Activated T-cell treated with anti-CD3 and anti-CD28 coated beads, Interleukin-2, amount 50 U/mL, for 72 hours (primary cell): Measurements from ENCODE around the gene SLC1A1. TPM values are rescaled to one million over a fixed set of nuclear protein-coding genes. Genes with fewer than 3 reads are reported as not detected.

Experiments used
- ATAC-seq, 2 donors: fragments of 150-1000 bp; cut with Tn5 transposase; replicated peaks in 1 of 2; 2 replicates each; pipeline ENCODE4 v1.10.0; 2021; ENCODE audit warnings: moderate library complexity in 2 of 2, mild to moderate bottlenecking in 1 of 2
- DNase-seq, 2 donors: peaks; one replicate each; pipeline ENCODE4 v3.0.0; 2021 to 2022; ENCODE audit warnings: mixed read lengths in 1 of 2
- H3K27ac Mint-ChIP-seq: one replicate; pipeline ENCODE4 v1.8.0; 2022; ENCODE audit warnings: mild to moderate bottlenecking, moderate library complexity, mixed read lengths
- H3K27me3 Mint-ChIP-seq: one replicate; pipeline ENCODE4 v1.8.0; 2022; ENCODE audit warnings: low read depth, mixed read lengths
- H3K36me3 Mint-ChIP-seq, 2 donors: one replicate each; pipeline ENCODE4 v1.8.0; 2022; ENCODE audit warnings: mixed read lengths in 2 of 2, mild to moderate bottlenecking in 1 of 2; ENCODE audit not compliant: insufficient read depth in 2 of 2
- H3K4me1 Mint-ChIP-seq: one replicate; pipeline ENCODE4 v1.8.0; 2022; ENCODE audit warnings: low read depth, mixed read lengths
- H3K4me3 Mint-ChIP-seq, 2 donors: one replicate each; pipeline ENCODE4 v1.8.0; 2022; ENCODE audit warnings: mild to moderate bottlenecking in 2 of 2, mixed read lengths in 2 of 2, moderate library complexity in 2 of 2
- H3K9me3 Mint-ChIP-seq, 2 donors: one replicate each; pipeline ENCODE4 v1.8.0; 2022; ENCODE audit warnings: mixed read lengths in 2 of 2
- total RNA-seq, 2 donors: library from RNA; stranded (reverse); gene quantifications; one replicate each; pipeline ENCODE4 v1.2.3, GENCODE V29; 2022

Gene SLC1A1
- total RNA-seq, 2 donors from 2014 or later: 0.14 to 0.23 TPM

- no peak for ATAC-seq
These were observed 88.7 kb downstream of the SLC1A1 start for GRCh38 chr9:4579001-4579400.

GRCh38 chr9:4581035-4581760 is 90.9 kb downstream of the SLC1A1 start:
- Mint-ChIP-seq H3K9me3 (no peaks in the 10 kb centered on the region), H3K36me3 (no peaks in the 10 kb centered on the region), H3K4me1 (no peaks in the 10 kb centered on the region)

More at GRCh38 chr9:4579001-4579400, 88.7 kb downstream of the SLC1A1 start:
- no peaks in the 10 kb centered on the region for H3K9me3 Mint-ChIP-seq
- no peak overlapping the region for H3K4me3 Mint-ChIP-seq
- H3K36me3 Mint-ChIP-seq: no peaks in the 10 kb centered on the region
- H3K27me3 Mint-ChIP-seq: no peaks in the 10 kb centered on the region
- no peak overlapping the region for H3K27ac Mint-ChIP-seq
- peaks cover 12% of the 10 kb centered on the region for H3K4me1 Mint-ChIP-seq
- no peak for DNase-seq

GRCh38 chr9:4581861-4582565 is 91.7 kb downstream of the SLC1A1 start:
- DNase-seq (no peak), ATAC-seq (no peak)
- H3K27ac Mint-ChIP-seq: no peak overlapping the region
- no peaks in the 10 kb centered on the region for H3K36me3 Mint-ChIP-seq
- H3K4me3 Mint-ChIP-seq: no peak overlapping the region
- no peaks in the 10 kb centered on the region for H3K4me1 Mint-ChIP-seq
- no peaks in the 10 kb centered on the region for H3K27me3 Mint-ChIP-seq
- H3K9me3 Mint-ChIP-seq: no peaks in the 10 kb centered on the region

More at GRCh38 chr9:4581035-4581760, 90.9 kb downstream of the SLC1A1 start:
- DNase-seq (no peak), ATAC-seq (no peak)
- Mint-ChIP-seq H3K27ac (no peak overlapping the region), H3K27me3 (no peaks in the 10 kb centered on the region), H3K4me3 (no peak overlapping the region)

- no peaks in the 10 kb centered on the region for H3K27me3 Mint-ChIP-seq
- DNase-seq (no peak), ATAC-seq (no peak)
- no peaks in the 10 kb centered on the region for H3K9me3 Mint-ChIP-seq
- H3K36me3 Mint-ChIP-seq: no peaks in the 10 kb centered on the region
- no peak overlapping the region for H3K27ac Mint-ChIP-seq
- no peaks in the 10 kb centered on the region for H3K4me1 Mint-ChIP-seq
- no peak overlapping the region for H3K4me3 Mint-ChIP-seq
These were observed 92.7 kb downstream of the SLC1A1 start for GRCh38 chr9:4583001-4583400.

GRCh38 chr9:4584636-4585035 is 94.4 kb downstream of the SLC1A1 start:
- Mint-ChIP-seq H3K27me3 (no peaks in the 10 kb centered on the region), H3K4me1 (no peaks in the 10 kb centered on the region), H3K36me3 (no peaks in the 10 kb centered on the region), H3K27ac (no peak overlapping the region), H3K4me3 (no peak overlapping the region), H3K9me3 (no peaks in the 10 kb centered on the region)
- ATAC-seq: no peak
- no peak for DNase-seq

GRCh38 chr9:4585135-4585534 is 94.9 kb downstream of the SLC1A1 start:
- ATAC-seq (no peak), DNase-seq (no peak)
- Mint-ChIP-seq H3K27ac (no peak overlapping the region), H3K27me3 (no peaks in the 10 kb centered on the region), H3K36me3 (no peaks in the 10 kb centered on the region), H3K4me3 (no peak overlapping the region), H3K9me3 (no peaks in the 10 kb centered on the region), H3K4me1 (no peaks in the 10 kb centered on the region)

- no peaks in the 10 kb centered on the region for H3K4me1 Mint-ChIP-seq
- ATAC-seq (no peak), DNase-seq (no peak)
- H3K27ac Mint-ChIP-seq: no peak overlapping the region
- no peaks in the 10 kb centered on the region for H3K36me3 Mint-ChIP-seq
- no peak overlapping the region for H3K4me3 Mint-ChIP-seq
- no peaks in the 10 kb centered on the region for H3K9me3 Mint-ChIP-seq
- no peaks in the 10 kb centered on the region for H3K27me3 Mint-ChIP-seq
These were observed 98.5 kb downstream of the SLC1A1 start for GRCh38 chr9:4588721-4589120.

GRCh38 chr9:4590430-4591122 is 100.3 kb downstream of the SLC1A1 start:
- Mint-ChIP-seq H3K4me1 (peaks cover 7% of the 10 kb centered on the region), H3K27ac (no peak overlapping the region), H3K36me3 (no peaks in the 10 kb centered on the region), H3K9me3 (no peaks in the 10 kb centered on the region), H3K4me3 (no peak overlapping the region), H3K27me3 (no peaks in the 10 kb centered on the region)
- ATAC-seq: no peak
- no peak for DNase-seq

GRCh38 chr9:4591123-4591500 is 100.8 kb downstream of the SLC1A1 start:
- DNase-seq (no peak), ATAC-seq (no peak)
- no peaks in the 10 kb centered on the region for H3K9me3 Mint-ChIP-seq
- H3K4me1 Mint-ChIP-seq: peaks cover 11% of the 10 kb centered on the region
- no peaks in the 10 kb centered on the region for H3K27me3 Mint-ChIP-seq
- H3K27ac Mint-ChIP-seq: no peak overlapping the region
- no peak overlapping the region for H3K4me3 Mint-ChIP-seq
- no peaks in the 10 kb centered on the region for H3K36me3 Mint-ChIP-seq

- DNase-seq: no peak
- Mint-ChIP-seq H3K27me3 (no peaks in the 10 kb centered on the region), H3K9me3 (no peaks in the 10 kb centered on the region), H3K4me1 (peaks cover 21% of the 10 kb centered on the region), H3K36me3 (no peaks in the 10 kb centered on the region), H3K27ac (no peak overlapping the region), H3K4me3 (no peak overlapping the region)
- no peak for ATAC-seq
These were observed 102.0 kb downstream of the SLC1A1 start for GRCh38 chr9:4592295-4592694.

- no peaks in the 10 kb centered on the region for H3K36me3 Mint-ChIP-seq
These were observed 102.6 kb downstream of the SLC1A1 start for GRCh38 chr9:4592886-4593285.

GRCh38 chr9:4594545-4594944 is 104.3 kb downstream of the SLC1A1 start:
- no peaks in the 10 kb centered on the region for H3K27me3 Mint-ChIP-seq
- no peak overlapping the region for H3K27ac Mint-ChIP-seq
- peaks cover 24% of the 10 kb centered on the region for H3K4me1 Mint-ChIP-seq
- no peaks in the 10 kb centered on the region for H3K36me3 Mint-ChIP-seq
- no peak for ATAC-seq
- no peak overlapping the region for H3K4me3 Mint-ChIP-seq
- H3K9me3 Mint-ChIP-seq: no peaks in the 10 kb centered on the region
- DNase-seq: no peak

More at GRCh38 chr9:4592886-4593285, 102.6 kb downstream of the SLC1A1 start:
- Mint-ChIP-seq H3K27ac (no peak overlapping the region), H3K9me3 (no peaks in the 10 kb centered on the region), H3K4me3 (no peak overlapping the region), H3K27me3 (no peaks in the 10 kb centered on the region), H3K4me1 (peaks cover 24% of the 10 kb centered on the region)
- ATAC-seq (no peak), DNase-seq (no peak)

GRCh38 chr9:4594994-4595393 is 104.7 kb downstream of the SLC1A1 start:
- peaks cover 27% of the 10 kb centered on the region for H3K4me1 Mint-ChIP-seq
- H3K27ac Mint-ChIP-seq: no peak overlapping the region
- no peak for DNase-seq
- no peak overlapping the region for H3K4me3 Mint-ChIP-seq
- no peaks in the 10 kb centered on the region for H3K36me3 Mint-ChIP-seq
- no peaks in the 10 kb centered on the region for H3K27me3 Mint-ChIP-seq
- H3K9me3 Mint-ChIP-seq: no peaks in the 10 kb centered on the region
- ATAC-seq: peak in 1 of 2 donors; percentile 29
